GM19372 (cell line): ENCODE data around the gene ZNF132.

Experiments
- ATAC-seq: cut with Tn5 transposase; IDR thresholded peaks from one replicate; pipeline ENCODE4 v1.9.1; 2021; ENCODE audit warnings: mild to moderate bottlenecking, low read depth, moderate library complexity; ENCODE audit not compliant: unreplicated experiment

ZNF132 gene

GRCh38 chr19:58392945-58393724, 46.8 kb downstream of the ZNF132 start:
- no peak for ATAC-seq

GRCh38 chr19:58388175-58388526, 51.8 kb downstream of the ZNF132 start:
- no peak for ATAC-seq

- no peak for ATAC-seq
Measured at GRCh38 chr19:58387338-58388174, 52.4 kb downstream of the ZNF132 start.

- peak; percentile 81 for ATAC-seq
Measured at GRCh38 chr19:58386576-58387337, 53.2 kb downstream of the ZNF132 start, which contains the start of gene RPS5. TSS of gene RPS5 (plus strand) at chr19:58387269. CDS start at chr19:58388138, 869 bp downstream.

GRCh38 chr19:58385891-58386575, 53.9 kb downstream of the ZNF132 start:
- ATAC-seq: no peak

- no peak for ATAC-seq
Measured at GRCh38 chr19:58385313-58385890, 54.6 kb downstream of the ZNF132 start.

GRCh38 chr19:58382997-58383603, 56.9 kb downstream of the ZNF132 start:
- no peak for ATAC-seq
